Measurements from ENCODE around the gene EXD1. TPM values are rescaled to one million over a fixed set of nuclear protein-coding genes. Genes with fewer than 3 reads are reported as not detected.

EXD1 gene
- total and polyA plus RNA-seq, 2 donors from 2014 or later, result not detected

DNA sequence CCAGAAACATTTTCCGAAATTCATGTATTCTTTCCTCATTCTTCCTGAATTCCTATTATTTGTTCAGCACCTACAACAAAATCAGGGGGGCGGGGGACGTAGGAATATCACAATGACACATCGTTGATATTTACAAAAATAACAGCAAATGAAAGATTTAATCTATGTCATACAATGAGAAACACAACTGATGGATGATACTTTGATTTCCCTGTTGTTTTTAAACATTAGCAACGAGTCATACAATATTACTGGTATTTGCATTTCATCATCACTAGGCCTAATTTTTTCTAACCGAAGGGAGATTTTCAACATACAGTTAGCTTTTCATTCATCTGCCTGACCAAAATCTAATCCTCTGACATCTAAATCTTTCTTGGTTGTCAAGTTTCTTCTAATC lies 69.2 kb downstream of the EXD1 start:
- no peak overlapping the region for H3K4me3 ChIP-seq (ENCODE audit: low read length in 3 of 3)
- H3K27ac ChIP-seq (ENCODE audit: low read depth in 2 of 2, low read length in 2 of 2), result no peak overlapping the region
- H3K27me3 ChIP-seq (ENCODE audit: control insufficient read depth, insufficient read depth, low read length), result no peaks in the 10 kb centered on the region
- FAIRE-seq (no peak), DNase-seq (no peak)
- TF ChIP-seq, protein P1, sequence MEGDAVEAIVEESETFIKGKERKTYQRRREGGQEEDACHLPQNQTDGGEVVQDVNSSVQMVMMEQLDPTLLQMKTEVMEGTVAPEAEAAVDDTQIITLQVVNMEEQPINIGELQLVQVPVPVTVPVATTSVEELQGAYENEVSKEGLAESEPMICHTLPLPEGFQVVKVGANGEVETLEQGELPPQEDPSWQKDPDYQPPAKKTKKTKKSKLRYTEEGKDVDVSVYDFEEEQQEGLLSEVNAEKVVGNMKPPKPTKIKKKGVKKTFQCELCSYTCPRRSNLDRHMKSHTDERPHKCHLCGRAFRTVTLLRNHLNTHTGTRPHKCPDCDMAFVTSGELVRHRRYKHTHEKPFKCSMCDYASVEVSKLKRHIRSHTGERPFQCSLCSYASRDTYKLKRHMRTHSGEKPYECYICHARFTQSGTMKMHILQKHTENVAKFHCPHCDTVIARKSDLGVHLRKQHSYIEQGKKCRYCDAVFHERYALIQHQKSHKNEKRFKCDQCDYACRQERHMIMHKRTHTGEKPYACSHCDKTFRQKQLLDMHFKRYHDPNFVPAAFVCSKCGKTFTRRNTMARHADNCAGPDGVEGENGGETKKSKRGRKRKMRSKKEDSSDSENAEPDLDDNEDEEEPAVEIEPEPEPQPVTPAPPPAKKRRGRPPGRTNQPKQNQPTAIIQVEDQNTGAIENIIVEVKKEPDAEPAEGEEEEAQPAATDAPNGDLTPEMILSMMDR (IDR thresholded peaks at IDR 0.05; ENCODE audit: borderline replicate concordance, extremely low read depth, insufficient read depth), result no peak
- H3K36me3 ChIP-seq (ENCODE audit: control insufficient read depth in 2 of 3, insufficient read depth in 3 of 3, low read length in 3 of 3), result no peaks in the 10 kb centered on the region
- no peaks in the 10 kb centered on the region for H3K9me3 ChIP-seq (ENCODE audit: control insufficient read depth in 2 of 3, insufficient read depth in 1 of 3, low read length in 3 of 3)
- H3K4me1 ChIP-seq (ENCODE audit: control insufficient read depth in 2 of 3, insufficient read depth in 2 of 3, low read depth in 1 of 3, low read length in 3 of 3), result no peaks in the 10 kb centered on the region
- intact Hi-C loops (cut with DNase I), result no loop called here
- H3K9ac ChIP-seq (ENCODE audit: low read length in 3 of 3), result no peak overlapping the region

DNA sequence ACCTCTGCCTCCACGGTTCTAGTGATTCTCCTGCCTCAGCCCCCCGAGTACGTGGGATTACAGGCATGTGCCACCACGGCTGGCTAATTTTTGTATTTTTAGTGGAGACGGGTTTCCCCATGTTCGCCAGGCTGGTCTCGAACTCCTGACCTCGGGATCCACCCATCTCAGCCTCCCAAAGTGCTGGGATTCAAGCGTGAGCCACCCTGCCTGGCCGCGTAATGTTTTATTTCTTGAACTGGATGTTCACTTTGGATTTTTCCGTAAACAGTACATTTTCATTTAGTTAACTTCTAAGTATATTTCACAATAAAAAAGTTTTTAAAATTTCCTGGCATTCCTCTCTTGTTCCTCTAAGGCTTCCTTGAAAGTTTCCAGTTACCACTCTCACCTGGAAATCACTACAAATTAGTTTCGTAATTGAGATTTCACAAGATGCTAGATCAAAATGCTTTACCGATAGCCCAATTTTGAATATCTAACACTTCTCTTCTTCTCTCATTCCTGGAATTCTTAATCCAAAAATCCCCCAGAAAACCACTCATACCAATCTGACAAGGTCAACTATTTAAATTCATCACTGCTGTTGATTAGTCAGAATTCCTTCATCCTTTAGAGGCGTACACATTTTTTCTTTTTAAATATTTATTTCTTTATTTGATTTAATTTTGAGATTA lies 69.8 kb downstream of the EXD1 start:
- H3K36me3 ChIP-seq (ENCODE audit: control insufficient read depth in 2 of 3, insufficient read depth in 3 of 3, low read length in 3 of 3), result no peaks in the 10 kb centered on the region
- DNase-seq (no peak), FAIRE-seq (no peak)
- no peak overlapping the region for H3K4me3 ChIP-seq (ENCODE audit: low read length in 3 of 3)
- H3K27me3 ChIP-seq (ENCODE audit: control insufficient read depth, insufficient read depth, low read length), result no peaks in the 10 kb centered on the region
- H3K4me1 ChIP-seq (ENCODE audit: control insufficient read depth in 2 of 3, insufficient read depth in 2 of 3, low read depth in 1 of 3, low read length in 3 of 3), result no peaks in the 10 kb centered on the region
- intact Hi-C loops (cut with DNase I), result no loop called here
- no peak overlapping the region for H3K9ac ChIP-seq (ENCODE audit: low read length in 3 of 3)
- TF ChIP-seq, protein P1 (IDR thresholded peaks at IDR 0.05; ENCODE audit: borderline replicate concordance, extremely low read depth, insufficient read depth), result no peak
- no peaks in the 10 kb centered on the region for H3K9me3 ChIP-seq (ENCODE audit: control insufficient read depth in 2 of 3, insufficient read depth in 1 of 3, low read length in 3 of 3)
- H3K27ac ChIP-seq (ENCODE audit: low read depth in 2 of 2, low read length in 2 of 2), result no peak overlapping the region

DNA sequence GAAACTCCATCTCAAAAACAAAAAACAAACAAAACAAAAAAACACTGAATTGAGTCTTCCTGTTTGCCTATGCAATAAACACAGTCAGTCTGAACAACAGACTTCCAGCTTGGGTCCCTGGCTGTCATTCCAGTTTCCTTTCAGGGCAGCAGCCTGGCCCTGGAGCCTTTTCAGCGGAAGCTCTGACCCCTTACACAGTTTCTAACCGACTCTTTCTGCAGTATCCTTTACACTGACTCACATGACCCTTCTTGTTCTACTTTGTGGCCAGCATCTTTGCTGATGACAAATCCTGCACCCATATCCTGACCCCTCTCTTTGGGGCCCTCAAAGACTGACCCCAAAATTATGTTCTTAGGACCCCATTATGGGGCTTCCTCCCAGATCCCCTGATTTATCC lies 76.1 kb downstream of the EXD1 start:
- peaks cover 0 to 3% (median 0%) of the 10 kb centered on the region in 3 donors for H3K4me1 ChIP-seq (ENCODE audit: control insufficient read depth in 2 of 3, insufficient read depth in 2 of 3, low read depth in 1 of 3, low read length in 3 of 3)

More for the DNA sequence above, 76.1 kb downstream of the EXD1 start:
- intact Hi-C loops (cut with DNase I), result no loop called here
- peak in 1 of 5 donors; percentile 14 for DNase-seq
- H3K27me3 ChIP-seq (ENCODE audit: control insufficient read depth, insufficient read depth, low read length), result no peaks in the 10 kb centered on the region
- H3K9me3 ChIP-seq (ENCODE audit: control insufficient read depth in 2 of 3, insufficient read depth in 1 of 3, low read length in 3 of 3), result no peaks in the 10 kb centered on the region
- FAIRE-seq, result no peak
- no peak overlapping the region for H3K27ac ChIP-seq (ENCODE audit: low read depth in 2 of 2, low read length in 2 of 2)
- H3K9ac ChIP-seq (ENCODE audit: low read length in 3 of 3), result no peak overlapping the region
- H3K4me3 ChIP-seq (ENCODE audit: low read length in 3 of 3), result no peak overlapping the region
- TF ChIP-seq, protein P1 (IDR thresholded peaks at IDR 0.05; ENCODE audit: borderline replicate concordance, extremely low read depth, insufficient read depth), result no peak
- no peaks in the 10 kb centered on the region for H3K36me3 ChIP-seq (ENCODE audit: control insufficient read depth in 2 of 3, insufficient read depth in 3 of 3, low read length in 3 of 3)

Measured in kidney (tissue), 14 donors.